Body of pancreas (tissue), 4 donors: Measurements from ENCODE around the gene OSBPL6.

Experiments
- CTCF ChIP-seq, 7 experiments: fragments of 450-650 bp in 4 of 7; fragments of 200-600 bp in 3 of 7; sonication (generic) in 3 of 7; IDR thresholded peaks; one replicate each; pipeline ENCODE4 v1.5.1; 2016 to 2019; ENCODE audit warnings: antibody characterized with exemption in 7 of 7
- POLR2A ChIP-seq, 3 donors: fragments of 450-650 bp; IDR thresholded peaks; one replicate each; pipeline ENCODE4 v1.6.1; 2016; ENCODE audit warnings: antibody characterized with exemption in 3 of 3, mild to moderate bottlenecking in 2 of 3

GRCh38 chr2:178195390-178196166, 1.3 kb downstream of the OSBPL6 start:
- TF ChIP-seq CTCF (IDR thresholded peaks at IDR 0.05) (no peak), POLR2A (IDR thresholded peaks at IDR 0.05) (no peak)
